Natural killer cell (primary cell): ENCODE data around the gene UGCG. TPM values are rescaled to one million over a fixed set of nuclear protein-coding genes. Genes with fewer than 3 reads are reported as not detected.

Source experiments
- ATAC-seq, 3 donors: fragments of 150-1000 bp in 2 of 3; fragments of 200-7000 bp in 1 of 3; cut with Tn5 transposase; 1 replicate in 1 of 3; 2 replicates in 2 of 3; pipeline ENCODE4 v1.10.0; 2021; ENCODE audit warnings: mild to moderate bottlenecking in 2 of 3, moderate library complexity in 2 of 3
- DNase-seq, 2 donors: peaks; one replicate each; pipeline versions ENCODE4 v3.0.0 to v3.0.0-alpha.2; 2013 to 2021; ENCODE audit warnings: mixed read lengths in 1 of 2
- H3K27ac ChIP-seq: one replicate; pipeline ENCODE4 v1.5.1; 2013; ENCODE audit warnings: mild to moderate bottlenecking, low read length
- H3K27me3 ChIP-seq: one replicate; pipeline ENCODE4 v1.6.1; 2013; ENCODE audit warnings: low read length; ENCODE audit not compliant: control insufficient read depth, insufficient read depth
- H3K36me3 ChIP-seq: one replicate; pipeline ENCODE4 v1.6.1; 2013; ENCODE audit warnings: low read length; ENCODE audit not compliant: control insufficient read depth, insufficient read depth
- H3K4me1 ChIP-seq: one replicate; pipeline ENCODE4 v1.6.1; 2013; ENCODE audit warnings: low read length; ENCODE audit not compliant: control insufficient read depth, insufficient read depth
- H3K4me3 ChIP-seq: one replicate; pipeline ENCODE4 v1.5.1; 2013; ENCODE audit warnings: low read length
- H3K9me3 ChIP-seq: one replicate; pipeline ENCODE4 v1.6.1; 2013; ENCODE audit warnings: low read length; ENCODE audit not compliant: control insufficient read depth, insufficient read depth
- H3K27ac Mint-ChIP-seq, 2 donors: one replicate each; pipeline ENCODE4 v1.8.0; 2022; ENCODE audit warnings: mild to moderate bottlenecking in 2 of 2, mixed read lengths in 2 of 2, moderate library complexity in 1 of 2
- H3K27me3 Mint-ChIP-seq, 2 donors: one replicate each; pipeline ENCODE4 v1.8.0; 2022; ENCODE audit warnings: low read depth in 2 of 2, mixed read lengths in 2 of 2
- H3K36me3 Mint-ChIP-seq: one replicate; pipeline ENCODE4 v1.8.0; 2022; ENCODE audit warnings: mixed read lengths
- H3K4me1 Mint-ChIP-seq, 2 donors: one replicate each; pipeline ENCODE4 v1.8.0; 2022; ENCODE audit warnings: mixed read lengths in 2 of 2
- H3K4me3 Mint-ChIP-seq: one replicate; pipeline ENCODE4 v1.8.0; 2022; ENCODE audit warnings: mild to moderate bottlenecking, moderate library complexity, mixed read lengths
- H3K9me3 Mint-ChIP-seq, 2 donors: one replicate each; pipeline ENCODE4 v1.8.0; 2022; ENCODE audit warnings: mixed read lengths in 2 of 2
- CTCF ChIP-seq: fragments of 200-600 bp; IDR thresholded peaks from one replicate; pipeline ENCODE4 v1.8.0; 2022; ENCODE audit warnings: antibody characterized with exemption
- WGBS: methylation state at CpG from one replicate; pipeline ENCODE4 v1.1.7; 2013; ENCODE audit warnings: missing lambda C conversion rate; ENCODE audit not compliant: insufficient coverage; 5-methylcytosine and 5-hydroxymethylcytosine counted together
- intact Hi-C: fragments of 100-400 bp; cut with micrococcal nuclease; formaldehyde crosslinking; loops from one replicate; pipeline ENCODE4 v1.14.2; 2022
- total RNA-seq, 4 donors: library from RNA; stranded (reverse); fragments of 120-200 nt in 1 of 4; gene quantifications; one replicate each; pipeline versions ENCODE4 v1.2.3 to v1.2.4, GENCODE V29; 2013 to 2022

The UGCG gene
- total RNA-seq, 3 donors from 2014 or later (not counting 1 experiment from before 2014, with no cell fraction given): 17.9 to 21.4 (median 18.8) TPM

- Mint-ChIP-seq H3K4me1 (peaks cover 36 to 46% of the 10 kb centered on the region in 2 donors), H3K27ac (peak overlapping the region in 1 of 2 donors; percentile 29), H3K36me3 (no peaks in the 10 kb centered on the region), H3K27me3 (no peaks in the 10 kb centered on the region), H3K9me3 (no peaks in the 10 kb centered on the region), H3K4me3 (no peak overlapping the region)
- DNase-seq: peak in 1 of 2 donors; percentile 57
- H3K4me3 ChIP-seq: no peak overlapping the region
- H3K9me3 ChIP-seq: no peaks in the 10 kb centered on the region
- ATAC-seq: no peak
- H3K27ac ChIP-seq: no peak overlapping the region
- WGBS: 38% methylated on average over 1 of the region's 4 CpGs
- H3K4me1 ChIP-seq: peaks cover 15% of the 10 kb centered on the region
- H3K36me3 ChIP-seq: peaks cover 10% of the 10 kb centered on the region
- intact Hi-C loops: no loop called here
- no peak for TF ChIP-seq CTCF
- no peaks in the 10 kb centered on the region for H3K27me3 ChIP-seq
Observed at GRCh38 chr9:111914749-111915424, 18.3 kb downstream of the UGCG start.

GRCh38 chr9:111915425-111915758 is 18.8 kb downstream of the UGCG start:
- Mint-ChIP-seq H3K36me3 (no peaks in the 10 kb centered on the region), H3K27ac (no peak overlapping the region), H3K4me1 (peaks cover 33 to 41% of the 10 kb centered on the region in 2 donors), H3K4me3 (no peak overlapping the region), H3K27me3 (no peaks in the 10 kb centered on the region), H3K9me3 (no peaks in the 10 kb centered on the region)
- H3K36me3 ChIP-seq: peaks cover 10% of the 10 kb centered on the region
- no peaks in the 10 kb centered on the region for H3K9me3 ChIP-seq
- intact Hi-C loops: no loop called here
- DNase-seq (no peak), ATAC-seq (no peak)
- no peak overlapping the region for H3K4me3 ChIP-seq
- WGBS: 71% methylated on average over 3 of the region's 3 CpGs
- no peak overlapping the region for H3K27ac ChIP-seq
- H3K27me3 ChIP-seq: no peaks in the 10 kb centered on the region
- H3K4me1 ChIP-seq: peaks cover 15% of the 10 kb centered on the region
- no peak for TF ChIP-seq CTCF

- H3K9me3 ChIP-seq: no peaks in the 10 kb centered on the region
- no peaks in the 10 kb centered on the region for H3K27me3 ChIP-seq
- peaks cover 15% of the 10 kb centered on the region for H3K4me1 ChIP-seq
- no peaks in the 10 kb centered on the region for H3K9me3 Mint-ChIP-seq
- H3K36me3 ChIP-seq: peaks cover 12% of the 10 kb centered on the region
- no peak for TF ChIP-seq CTCF
- H3K27me3 Mint-ChIP-seq: no peaks in the 10 kb centered on the region
- peaks cover 25 to 32% of the 10 kb centered on the region in 2 donors for H3K4me1 Mint-ChIP-seq
- no peak overlapping the region for H3K4me3 Mint-ChIP-seq
- peak overlapping the region; percentile 45 for H3K27ac ChIP-seq
- H3K27ac Mint-ChIP-seq: peak overlapping the region in 1 of 2 donors; percentile 71
- intact Hi-C loops: no loop called here
- H3K4me3 ChIP-seq: no peak overlapping the region
- 44% methylated on average over 2 of the region's 3 CpGs for WGBS
- DNase-seq: no peak
- ATAC-seq: peak in 2 of 3 donors; percentile 34 to 37
- H3K36me3 Mint-ChIP-seq: no peaks in the 10 kb centered on the region
Observed at GRCh38 chr9:111916234-111916645, 19.6 kb downstream of the UGCG start.

GRCh38 chr9:111917201-111917600 is 20.6 kb downstream of the UGCG start:
- WGBS: 84% methylated on average over 4 of the region's 5 CpGs
- Histone ChIP-seq H3K4me1 (peaks cover 13% of the 10 kb centered on the region), H3K36me3 (peaks cover 12% of the 10 kb centered on the region), H3K27ac (no peak overlapping the region), H3K4me3 (no peak overlapping the region), H3K27me3 (no peaks in the 10 kb centered on the region), H3K9me3 (no peaks in the 10 kb centered on the region)
- no peak for TF ChIP-seq CTCF
- DNase-seq (no peak), ATAC-seq (no peak)
- H3K4me1 Mint-ChIP-seq: peaks cover 25 to 27% of the 10 kb centered on the region in 2 donors
- H3K27me3 Mint-ChIP-seq: no peaks in the 10 kb centered on the region
- intact Hi-C loops: no loop called here
- no peak overlapping the region for H3K4me3 Mint-ChIP-seq
- H3K36me3 Mint-ChIP-seq: no peaks in the 10 kb centered on the region
- no peak overlapping the region for H3K27ac Mint-ChIP-seq
- H3K9me3 Mint-ChIP-seq: no peaks in the 10 kb centered on the region
